Retinal pigment epithelial cell (primary cell): ENCODE measurements around the gene SLC11A2.

Experiments
- DNase-seq: peaks from one replicate; pipeline ENCODE4 v3.0.0-alpha.2; 2010; ENCODE audit warnings: low read depth
- H3K4me3 ChIP-seq: 2 replicates; pipeline ENCODE4 v1.5.1; 2011; ENCODE audit warnings: mild to moderate bottlenecking, low read length, control low read depth, moderate library complexity
- CTCF ChIP-seq: conservative IDR thresholded peaks from 2 replicates; pipeline ENCODE4 v1.5.1; 2011; ENCODE audit warnings: low read depth, low read length, control low read depth, inconsistent platforms

SLC11A2 gene

GRCh38 chr12:51047655-51048540 is 21.7 kb upstream of the SLC11A2 start, which contains the start of gene LETMD1:
Gene LETMD1, plus strand, starts transcription at chr12:51048327. Its CDS starts 30 bp downstream, at chr12:51048357.
- DNase-seq: peak; percentile 95
- peak within 1 kb of the TSS; percentile 96 for H3K4me3 ChIP-seq
- peak; percentile 92 for TF ChIP-seq CTCF

DNA sequence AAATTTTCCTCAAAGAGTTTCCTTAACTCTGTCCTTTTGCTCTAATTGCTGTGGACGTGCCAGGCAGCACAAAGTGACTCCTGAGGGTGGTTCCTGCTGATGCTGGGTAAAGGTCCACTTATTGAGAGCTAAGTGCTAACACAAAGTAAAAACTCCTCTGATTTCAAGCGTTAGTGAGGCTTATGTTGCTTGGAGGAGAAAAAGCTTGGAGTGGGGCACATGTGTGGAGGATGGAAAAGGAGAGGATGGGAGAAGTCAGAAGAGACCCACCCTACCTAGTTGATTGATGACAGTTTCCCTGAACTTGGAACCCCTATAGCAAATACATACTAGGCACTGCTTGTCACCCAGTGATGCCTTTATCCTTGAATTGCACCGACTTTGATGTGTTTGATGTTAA is 10.1 kb upstream of the SLC11A2 start:
- no peak for TF ChIP-seq CTCF
- no peak overlapping the region for H3K4me3 ChIP-seq
- no peak for DNase-seq

DNA sequence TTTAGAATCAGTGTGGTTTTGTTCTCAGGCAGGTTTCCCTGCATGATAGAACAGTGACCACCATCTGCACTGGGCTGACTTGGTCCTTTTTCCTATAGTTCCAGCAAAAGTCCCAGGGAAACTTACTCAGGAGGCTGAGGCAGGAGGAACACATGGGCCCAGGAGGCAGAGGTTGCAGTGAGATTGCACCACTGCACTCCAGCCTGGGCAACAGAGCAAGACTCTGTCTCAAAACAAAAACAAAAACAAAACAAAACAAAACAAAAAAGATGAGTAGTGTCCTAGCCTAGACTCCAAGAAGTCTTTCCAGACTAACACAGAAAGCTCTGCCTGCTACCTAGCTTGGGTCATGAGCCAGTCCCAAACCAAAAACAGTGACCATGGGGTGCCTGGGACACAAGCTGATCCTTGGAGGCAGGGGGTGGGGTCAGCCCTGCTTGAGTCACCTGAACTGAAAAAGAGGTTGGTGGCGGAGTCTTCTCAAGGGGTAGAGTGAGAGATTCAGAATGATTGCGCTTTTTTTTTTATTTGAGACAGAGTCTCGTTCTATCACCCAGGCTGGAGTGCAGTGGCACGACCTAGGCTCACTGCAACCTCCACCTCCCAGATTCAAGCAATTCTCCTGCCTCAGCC is 7.4 kb upstream of the SLC11A2 start:
- TF ChIP-seq CTCF: no peak
- no peak for DNase-seq
- no peak overlapping the region for H3K4me3 ChIP-seq

GRCh38 chr12:51033048-51033447 is 6.9 kb upstream of the SLC11A2 start:
- no peak overlapping the region for H3K4me3 ChIP-seq
- no peak for DNase-seq
- TF ChIP-seq CTCF: no peak

DNA sequence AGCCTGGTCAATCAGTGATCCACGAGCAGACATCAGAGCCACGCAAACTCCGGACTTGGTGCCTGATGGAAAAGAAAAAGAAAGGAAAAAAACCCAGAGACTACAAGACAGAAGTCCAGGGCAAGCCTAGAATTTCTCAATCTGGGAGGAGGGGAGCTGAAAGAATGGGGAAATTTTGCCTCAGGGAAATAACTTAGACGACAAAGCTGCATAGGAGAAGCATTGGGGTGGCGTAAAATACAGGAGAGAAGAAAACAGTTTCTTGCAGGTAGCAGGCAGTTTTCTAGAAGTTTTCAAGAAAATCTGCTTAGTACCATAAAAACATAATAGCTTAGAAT is 2.6 kb upstream of the SLC11A2 start:
- no peak for DNase-seq
- no peak overlapping the region for H3K4me3 ChIP-seq
- no peak for TF ChIP-seq CTCF

DNA sequence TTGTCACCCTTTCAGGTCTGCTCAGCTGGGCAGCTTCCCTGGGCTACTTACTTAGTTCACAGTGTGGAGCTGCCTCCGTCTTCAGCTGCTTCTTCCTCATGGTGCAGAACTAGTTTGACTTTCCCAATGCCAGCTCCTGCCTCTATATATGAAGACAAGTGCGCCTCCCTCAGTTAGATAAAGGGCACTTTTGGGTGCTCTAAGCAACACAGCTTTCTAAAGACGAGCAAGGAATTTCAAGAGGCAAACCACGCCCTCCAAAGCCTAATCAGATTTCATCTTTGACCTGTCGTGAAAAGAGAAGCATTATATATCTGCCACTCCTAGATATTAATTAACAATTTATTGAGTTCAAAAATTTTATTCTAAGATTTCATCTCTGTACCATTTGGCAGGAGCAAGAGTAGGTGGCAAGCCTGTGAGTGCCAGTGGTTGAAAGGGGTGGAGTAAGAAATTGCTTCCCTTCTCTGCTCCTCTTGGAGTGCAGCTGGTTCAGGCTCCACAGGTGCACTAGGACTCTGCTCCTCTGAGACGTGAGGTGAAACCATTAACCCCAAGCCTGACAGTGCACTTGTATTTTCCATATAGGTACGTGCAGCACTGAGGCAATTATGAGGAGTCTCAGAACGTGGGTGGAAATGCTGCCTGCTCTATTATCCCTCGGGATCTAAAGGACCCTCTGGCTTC is 2.1 kb upstream of the SLC11A2 start:
- peak; percentile 49 for TF ChIP-seq CTCF
- no peak overlapping the region for H3K4me3 ChIP-seq
- no peak for DNase-seq
